ENCODE data around the gene IL31RA.

IL31RA gene

DNA sequence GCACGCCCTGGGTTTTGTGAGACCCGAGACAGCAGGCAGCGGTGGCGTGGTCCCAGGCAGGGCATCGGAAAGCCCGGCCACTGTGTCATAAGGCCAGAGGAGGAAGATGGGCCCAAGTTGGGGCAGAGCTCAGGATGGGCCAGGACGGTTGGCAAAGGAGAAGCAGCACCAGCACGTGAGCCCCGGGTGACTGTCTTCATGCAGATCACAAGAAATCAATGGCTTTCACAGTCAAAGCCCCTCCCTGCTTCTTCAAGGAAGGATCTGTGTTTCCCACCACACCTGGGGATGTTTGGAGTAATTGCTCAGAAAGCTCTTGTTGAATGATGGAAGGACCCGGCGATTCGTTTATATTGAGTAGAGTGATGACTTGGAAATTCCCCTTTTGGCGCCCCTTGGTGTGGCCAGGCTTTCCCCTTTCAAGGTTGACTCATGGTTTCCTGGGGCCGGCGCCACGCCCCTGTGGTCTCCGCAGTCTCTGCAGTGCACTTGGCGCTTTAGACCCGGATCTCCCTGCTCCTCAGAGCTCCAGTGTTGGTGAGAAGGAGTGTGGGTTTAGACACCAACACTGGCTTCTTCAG, 52.1 kb downstream of the IL31RA start:
- no peak for DNase-seq (ENCODE audit: low spot score)

DNA sequence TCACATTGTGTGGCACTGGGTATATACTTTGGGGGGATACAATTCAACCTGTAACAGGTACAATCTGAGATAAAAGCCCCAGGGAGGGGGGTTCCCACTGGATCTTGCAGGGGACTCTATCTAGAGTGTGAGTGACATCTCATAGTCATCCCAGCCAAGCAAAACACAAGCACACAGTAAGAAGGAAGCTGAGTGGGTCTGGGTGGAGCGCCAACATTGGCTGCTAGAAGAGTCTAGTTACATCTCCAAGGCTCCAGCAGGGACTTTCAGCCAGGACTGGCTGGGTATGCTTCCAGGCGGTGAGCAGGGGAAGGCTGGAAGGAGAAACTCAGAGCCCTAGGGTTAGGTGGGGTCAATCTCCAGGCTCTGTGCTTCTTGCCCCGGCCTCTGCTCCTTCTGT, 53.0 kb downstream of the IL31RA start:
- no peak for DNase-seq (ENCODE audit: low spot score)

DNA sequence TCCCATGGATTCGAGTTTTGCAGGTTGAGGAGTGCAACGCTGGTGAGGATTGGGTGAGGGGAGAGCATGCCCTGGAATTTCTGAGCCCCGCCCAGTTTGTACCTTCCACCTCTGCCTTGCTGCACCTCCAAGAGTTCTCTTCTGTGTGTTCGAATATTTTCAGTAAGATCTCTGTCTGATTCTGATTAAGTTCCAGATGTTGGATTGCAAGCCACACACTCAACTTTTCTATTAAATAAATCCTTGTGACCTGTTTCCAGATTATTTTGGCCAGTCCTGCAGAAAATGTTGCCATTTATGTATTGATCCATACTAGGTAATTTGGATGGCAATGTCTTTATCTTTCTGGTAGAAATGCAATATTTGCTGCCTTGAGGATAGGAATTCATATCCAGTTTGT, 54.1 kb downstream of the IL31RA start:
- DNase-seq (ENCODE audit: low spot score) = no peak

DNA sequence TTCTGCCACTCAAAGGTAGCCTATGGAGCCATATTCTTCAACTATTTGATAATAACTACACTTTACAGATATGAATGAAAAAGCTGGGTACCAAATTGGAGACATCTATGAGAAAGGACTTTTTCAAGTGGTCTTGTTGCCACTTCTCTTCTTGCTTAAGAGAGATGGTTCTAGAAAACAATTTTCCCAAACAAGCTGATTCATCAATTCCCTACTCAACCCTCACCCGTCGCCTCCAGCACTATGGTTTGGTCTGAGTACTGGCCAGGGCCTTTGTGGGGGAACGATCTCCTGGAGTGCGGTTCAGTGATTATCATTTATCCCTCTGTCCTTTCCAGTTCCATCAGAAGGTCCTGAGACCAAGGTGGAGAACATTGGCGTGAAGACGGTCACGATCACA, 56.8 kb downstream of the IL31RA start:
- DNase-seq (ENCODE audit: low spot score) = no peak

DNA sequence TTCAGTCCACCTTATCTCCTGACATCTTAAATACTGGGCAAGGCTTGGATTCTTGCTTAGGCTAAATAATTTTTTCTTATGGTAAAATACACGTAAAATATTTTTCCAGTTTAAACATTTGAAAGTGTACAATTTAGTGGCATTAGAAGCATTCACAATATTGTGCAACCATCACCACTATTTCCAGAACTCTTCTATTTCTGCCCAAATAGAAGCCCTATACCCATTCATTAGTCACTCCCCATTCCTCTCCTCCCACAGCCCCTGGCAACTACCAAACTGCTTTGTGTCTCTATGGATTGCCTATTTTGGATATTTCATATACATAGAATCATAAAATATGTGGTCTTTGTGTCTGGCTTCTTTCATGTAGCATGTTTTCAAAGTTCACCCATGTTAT, 57.6 kb downstream of the IL31RA start:
- DNase-seq (ENCODE audit: low spot score) = no peak

DNA sequence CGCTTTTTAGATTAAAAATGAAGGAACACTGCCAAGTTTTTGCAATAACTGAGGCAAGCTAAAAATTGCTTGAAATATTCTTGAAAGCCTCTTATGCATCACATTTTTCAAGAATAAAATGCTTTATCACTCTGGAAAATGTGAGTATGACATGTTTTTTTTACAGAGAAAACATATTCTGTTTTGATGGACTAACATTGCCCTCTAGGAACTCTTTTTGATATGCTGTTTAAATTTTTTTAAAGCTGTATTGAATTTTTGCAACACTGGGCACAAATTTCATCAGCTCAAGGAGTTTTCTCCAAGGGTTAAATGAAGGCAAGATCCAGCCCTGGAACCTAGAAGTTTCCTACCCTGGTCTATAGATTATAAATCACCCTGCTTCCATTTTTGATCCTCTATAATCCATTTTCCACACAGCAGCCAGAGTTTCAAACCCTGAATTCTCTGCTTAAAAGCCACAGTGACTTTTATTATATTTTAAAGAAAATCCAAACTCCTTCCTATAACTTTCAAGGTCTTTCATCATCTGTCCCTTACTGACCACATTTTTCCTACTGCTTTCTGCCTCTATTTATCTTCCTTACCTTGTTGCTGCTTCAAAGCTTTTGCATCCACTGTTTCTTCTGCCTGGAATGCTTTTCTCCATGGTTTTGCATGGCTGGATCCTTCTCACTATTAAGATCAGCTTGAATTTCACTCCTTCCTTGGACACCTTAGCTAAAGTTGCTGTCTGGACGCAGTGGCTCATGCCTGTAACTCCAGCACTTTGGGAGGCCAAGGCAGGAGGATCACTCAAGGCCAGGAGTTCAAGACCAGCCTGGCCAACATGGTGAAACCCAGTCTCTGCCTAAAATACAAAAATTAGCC, 60.9 kb downstream of the IL31RA start:
- no peak for DNase-seq (ENCODE audit: low spot score)

DNA sequence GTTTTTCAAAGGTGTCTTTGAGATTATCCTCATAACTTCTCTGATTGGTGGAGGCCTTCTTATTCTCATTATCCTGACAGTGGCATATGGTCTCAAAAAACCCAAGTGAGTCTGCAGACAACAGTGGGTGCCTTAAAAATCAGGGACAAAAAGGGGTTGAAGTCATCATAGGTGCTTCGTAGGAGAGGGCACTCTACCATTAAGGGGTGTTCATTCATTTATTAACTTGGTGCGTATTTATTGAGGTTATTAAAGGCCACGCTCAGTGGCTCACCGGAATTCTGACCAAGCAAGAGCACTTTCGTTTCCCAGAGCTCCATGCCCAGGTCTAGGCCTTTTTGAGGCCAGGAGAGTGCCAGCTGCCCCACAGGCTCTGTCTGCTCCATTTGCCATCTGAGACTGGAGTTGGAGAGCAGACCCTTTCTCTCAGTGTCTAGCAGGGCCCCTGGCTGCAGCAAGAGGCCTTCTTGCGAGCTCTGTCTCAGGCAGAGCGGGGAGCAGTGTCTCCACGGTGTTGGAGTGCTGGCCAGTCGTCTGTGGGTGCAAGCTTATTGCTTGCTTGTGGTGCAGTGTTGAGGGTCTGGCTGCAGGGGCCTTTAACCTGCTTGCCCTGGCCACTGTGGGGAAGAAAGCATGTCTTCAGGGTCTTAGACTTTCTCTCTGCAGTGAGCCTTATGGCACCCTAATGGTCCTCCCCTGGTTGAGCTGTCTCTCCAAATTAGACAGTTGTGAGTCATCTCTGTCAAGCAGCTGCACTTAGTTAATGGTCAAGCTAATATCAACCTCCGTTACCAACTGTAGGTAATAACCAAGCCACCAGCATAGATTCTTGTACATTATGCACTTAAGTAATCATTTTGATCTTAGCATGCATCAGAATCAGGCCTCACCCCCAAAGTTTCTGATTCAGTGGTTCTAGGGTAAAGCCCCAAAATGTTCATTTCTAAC, 62.6 kb downstream of the IL31RA start:
- no peak for DNase-seq (ENCODE audit: low spot score)

DNA sequence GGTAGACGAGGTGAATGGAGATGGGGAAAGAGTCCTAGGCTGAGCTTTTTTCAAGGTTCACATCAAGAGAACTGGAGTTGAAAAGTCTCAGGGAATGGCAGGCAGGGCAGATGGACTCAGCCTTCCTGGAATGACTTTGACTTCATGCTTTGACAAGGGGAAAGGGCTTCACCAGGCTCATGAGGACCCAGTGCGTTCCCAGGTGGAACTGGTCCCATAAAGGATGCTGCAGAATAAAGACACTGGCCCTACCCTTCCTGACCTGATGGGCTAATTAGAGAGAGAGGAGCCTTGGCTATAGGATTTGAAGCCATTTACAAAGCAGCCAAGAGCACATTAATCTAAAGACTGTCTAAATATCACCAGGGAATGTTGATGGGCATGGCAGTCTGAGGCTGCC, 63.8 kb downstream of the IL31RA start:
- no peak for DNase-seq (ENCODE audit: low spot score)

DNA sequence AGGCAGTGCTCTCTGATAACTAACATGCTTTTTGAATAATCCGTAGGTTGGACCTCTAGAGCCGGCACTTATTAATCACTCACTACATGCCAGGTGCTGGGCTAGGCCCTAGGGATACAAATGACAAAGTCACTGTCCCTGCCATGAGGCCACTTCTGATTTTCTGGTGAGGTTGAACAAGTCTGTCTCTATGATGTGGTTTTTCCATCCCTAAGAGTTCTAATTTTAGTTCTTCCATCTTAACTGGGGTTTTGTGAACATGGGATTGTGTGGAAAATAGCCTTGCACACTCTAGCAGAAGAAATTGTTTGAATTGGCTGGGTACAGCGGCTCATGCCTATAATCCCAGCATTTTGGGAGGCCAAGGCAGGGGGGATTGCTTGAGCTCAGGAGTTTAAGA, 64.6 kb downstream of the IL31RA start:
- DNase-seq (ENCODE audit: low spot score) = no peak

DNA sequence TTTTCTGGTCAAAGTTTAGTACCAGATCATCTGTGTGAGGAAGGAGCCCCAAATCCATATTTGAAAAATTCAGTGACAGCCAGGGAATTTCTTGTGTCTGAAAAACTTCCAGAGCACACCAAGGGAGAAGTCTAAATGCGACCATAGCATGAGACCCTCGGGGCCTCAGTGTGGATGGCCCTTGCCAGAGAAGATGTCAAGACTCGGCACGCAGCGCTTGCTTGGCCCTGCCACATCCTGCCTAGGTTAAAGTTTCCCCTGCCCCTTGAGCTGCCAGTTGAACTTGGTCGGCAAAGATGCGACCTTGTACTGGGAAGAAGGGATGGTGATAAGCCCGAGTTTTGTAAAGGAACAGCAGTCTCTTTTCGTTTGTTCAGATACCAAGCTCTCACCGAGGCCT, 65.8 kb downstream of the IL31RA start:
- DNase-seq (ENCODE audit: low spot score) = no peak

DNA sequence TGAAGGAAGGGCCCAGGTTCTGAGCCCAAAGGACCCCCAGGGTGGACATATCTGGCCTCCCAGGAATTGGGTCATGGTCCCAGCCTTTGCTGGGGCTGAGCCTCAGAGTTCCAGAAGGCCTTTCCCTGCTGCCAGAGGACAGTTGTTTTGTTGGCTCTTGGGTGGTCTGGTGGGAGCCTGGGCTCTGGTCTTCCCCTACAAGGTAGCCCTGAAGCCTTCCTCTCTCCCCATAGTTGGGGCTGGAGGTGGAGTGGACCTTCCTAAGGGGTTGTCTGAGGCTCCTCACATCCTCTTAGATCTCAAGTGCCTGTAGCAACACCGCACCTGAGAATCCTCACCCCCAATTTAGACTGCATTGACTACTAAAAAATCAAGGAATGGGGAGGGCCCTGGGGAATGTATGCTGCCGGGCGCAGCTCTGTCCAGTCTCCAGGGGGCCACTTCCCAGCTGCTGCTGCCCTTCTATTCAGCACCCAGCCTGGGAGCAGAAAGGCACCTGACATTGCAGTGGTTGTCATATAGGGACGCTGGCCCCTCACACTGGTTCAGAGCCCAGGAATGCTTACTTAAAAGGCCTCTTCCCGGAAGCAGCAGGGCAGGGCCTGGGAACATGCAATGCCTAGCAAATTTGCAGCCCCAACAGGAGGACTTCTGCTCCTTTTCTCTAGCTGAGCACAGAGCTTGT, 66.4 kb downstream of the IL31RA start:
- no peak for DNase-seq (ENCODE audit: low spot score)

DNA sequence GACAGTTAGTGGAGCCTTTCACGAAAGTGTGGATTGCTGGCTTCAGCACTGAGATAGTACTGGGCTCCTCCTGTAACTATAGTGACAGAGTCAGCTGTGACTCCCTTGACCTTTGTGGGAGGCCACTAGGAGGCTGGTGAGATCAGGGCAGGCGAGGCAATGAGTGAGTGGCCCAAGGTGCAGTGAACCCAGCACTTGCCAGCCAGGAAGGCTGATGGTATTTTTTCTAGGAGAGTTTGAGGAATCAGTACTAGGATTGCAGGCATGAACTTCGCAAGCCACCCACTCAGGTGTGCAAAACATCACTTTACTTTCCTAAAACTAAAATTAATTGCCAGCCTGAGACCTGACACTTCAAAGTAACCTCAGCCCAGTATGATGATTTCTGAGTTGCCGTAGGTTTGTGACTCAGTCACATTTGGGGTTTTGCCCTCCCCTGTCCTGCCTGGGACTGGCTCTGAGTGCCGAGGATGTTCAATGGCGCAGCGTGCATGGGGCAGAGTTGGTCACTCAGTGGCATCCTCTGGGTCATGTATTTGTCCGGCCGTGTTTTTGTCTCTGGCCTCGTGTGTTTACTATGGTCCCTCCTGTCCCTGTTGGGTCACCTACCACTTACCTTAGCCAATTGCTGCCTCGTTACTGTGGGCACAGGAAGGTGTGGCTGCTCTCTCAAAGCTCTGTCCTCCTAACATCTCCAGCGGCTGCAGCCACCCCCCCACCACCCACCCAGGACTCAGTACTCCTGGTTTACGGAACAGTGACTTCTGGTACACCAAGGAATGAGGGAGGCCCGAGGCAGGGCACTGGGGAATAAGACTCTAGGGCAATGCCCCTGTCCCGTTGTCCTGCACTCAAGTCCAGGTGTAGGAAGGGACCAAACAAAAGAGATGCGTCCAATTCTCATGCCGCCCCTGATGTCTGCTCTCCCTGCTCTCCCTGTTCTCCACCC, 67.2 kb downstream of the IL31RA start:
- no peak for DNase-seq (ENCODE audit: low spot score)

DNA sequence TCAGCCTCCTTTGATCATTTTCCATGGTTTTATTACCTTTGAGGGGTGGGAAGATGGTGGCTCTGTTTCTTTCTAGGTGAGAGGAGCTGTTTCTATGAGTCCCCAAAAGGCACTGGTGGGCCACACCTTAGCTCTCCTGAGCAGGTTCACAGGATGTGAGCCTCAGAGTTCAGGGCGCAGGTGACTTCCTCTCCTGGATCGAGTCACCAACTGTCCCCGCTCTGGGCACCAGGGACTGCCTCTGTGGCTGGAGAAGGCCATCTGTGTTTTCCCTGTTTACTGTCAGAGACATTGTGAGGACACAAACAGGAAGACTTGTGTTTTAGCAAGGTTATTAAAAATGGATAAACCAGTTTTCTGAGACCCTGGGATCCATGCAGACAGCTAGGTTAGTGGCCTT, 68.5 kb downstream of the IL31RA start:
- DNase-seq (ENCODE audit: low spot score) = no peak

DNA sequence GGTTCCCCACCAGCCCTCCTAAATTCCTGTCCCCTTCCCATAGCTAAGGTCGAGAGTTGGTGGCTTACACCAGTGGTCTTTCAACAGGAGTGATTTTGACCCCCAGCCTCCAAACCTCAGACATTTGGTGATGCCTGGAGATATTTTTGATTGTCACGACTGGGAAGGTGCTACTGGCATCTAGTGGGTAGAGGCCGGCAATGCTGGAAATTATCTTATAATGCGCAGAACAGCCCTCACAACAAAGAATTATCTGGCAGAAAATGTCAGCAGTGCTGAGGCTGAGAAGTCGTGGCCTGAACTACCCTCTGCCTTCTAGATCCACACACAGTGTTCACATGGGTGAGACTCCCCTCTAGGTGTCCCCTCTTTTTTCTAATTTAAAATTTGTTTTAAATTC, 69.6 kb downstream of the IL31RA start:
- DNase-seq (ENCODE audit: low spot score) = no peak

DNA sequence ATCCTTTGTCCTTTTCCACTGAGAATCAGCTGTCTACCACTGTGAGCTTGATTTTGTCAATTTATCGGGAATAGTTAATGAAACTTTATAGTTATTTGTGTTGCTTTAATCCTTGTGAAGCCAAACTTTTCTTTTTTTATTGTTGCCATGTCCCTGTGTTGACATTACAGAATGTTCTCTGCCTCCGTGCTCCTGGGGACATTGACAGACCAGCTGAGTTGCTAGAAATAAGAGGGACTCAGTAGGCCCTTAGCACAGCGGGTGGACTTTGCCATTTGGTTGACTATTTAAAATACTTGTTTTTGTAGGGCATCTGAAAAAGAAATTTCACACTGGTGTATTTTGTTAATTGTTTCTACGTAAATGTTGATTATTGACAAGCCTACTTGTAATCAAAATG, 70.5 kb downstream of the IL31RA start:
- DNase-seq (ENCODE audit: low spot score) = no peak

DNA sequence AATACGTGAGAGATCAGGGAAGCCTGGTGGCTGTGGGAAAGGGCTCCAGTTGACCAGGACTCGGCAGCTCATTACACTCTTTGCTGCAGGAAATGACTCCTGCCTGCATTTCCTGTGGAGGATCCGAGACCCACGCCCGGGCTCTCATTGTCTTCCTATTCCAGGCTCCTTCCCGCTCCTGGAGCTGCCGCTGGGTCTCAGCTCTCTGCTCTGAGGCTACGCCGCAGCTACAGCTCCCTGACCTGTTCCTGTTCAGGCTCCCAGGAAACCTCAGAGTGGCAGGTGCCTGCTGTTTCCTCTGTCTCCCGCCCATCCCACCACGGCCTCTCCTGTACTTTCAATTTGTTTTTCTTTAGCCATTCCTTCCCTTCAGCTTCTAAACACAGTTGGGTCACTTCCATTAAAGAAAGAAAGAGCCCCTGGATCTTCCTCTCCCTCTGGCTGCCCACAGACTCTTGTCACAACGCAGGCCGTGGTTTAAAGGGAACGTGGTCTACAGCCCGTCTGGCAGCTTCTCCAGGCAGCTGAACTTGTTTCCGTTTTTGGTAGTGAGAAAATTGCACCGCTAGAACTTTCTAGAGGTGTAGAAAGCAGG, 72.1 kb downstream of the IL31RA start:
- no peak for DNase-seq (ENCODE audit: low spot score)

DNA sequence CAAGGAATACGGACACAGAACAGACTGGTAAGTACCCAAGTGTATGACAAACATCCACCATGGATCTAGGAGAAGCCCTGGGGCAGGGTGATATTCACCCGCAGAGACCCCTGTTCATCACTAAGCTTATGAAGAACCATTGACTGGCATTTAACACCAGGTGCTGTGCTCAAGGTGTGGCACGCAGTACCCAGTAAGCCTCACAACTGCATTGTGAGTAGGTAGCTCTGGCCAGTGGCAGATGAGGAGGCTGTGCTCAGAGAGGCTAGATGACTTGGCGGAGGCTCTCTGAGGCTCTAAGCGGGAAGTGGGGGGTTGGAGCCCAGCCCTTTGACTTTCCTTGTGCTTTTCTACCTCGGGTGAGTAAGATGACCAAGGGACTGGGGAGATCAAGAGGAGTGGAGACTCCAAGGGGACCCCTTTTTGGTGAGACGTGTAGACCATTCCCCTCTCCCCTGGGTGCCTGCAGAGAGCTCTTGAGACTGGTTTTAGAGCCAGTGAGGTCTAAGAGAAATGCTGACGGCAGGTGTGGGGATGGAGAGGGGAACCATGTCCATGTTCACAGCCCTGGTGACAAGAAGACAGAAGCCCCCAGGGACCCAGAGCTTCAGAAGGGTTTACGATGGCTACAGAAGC, 72.8 kb downstream of the IL31RA start:
- no peak for DNase-seq (ENCODE audit: low spot score)

DNA sequence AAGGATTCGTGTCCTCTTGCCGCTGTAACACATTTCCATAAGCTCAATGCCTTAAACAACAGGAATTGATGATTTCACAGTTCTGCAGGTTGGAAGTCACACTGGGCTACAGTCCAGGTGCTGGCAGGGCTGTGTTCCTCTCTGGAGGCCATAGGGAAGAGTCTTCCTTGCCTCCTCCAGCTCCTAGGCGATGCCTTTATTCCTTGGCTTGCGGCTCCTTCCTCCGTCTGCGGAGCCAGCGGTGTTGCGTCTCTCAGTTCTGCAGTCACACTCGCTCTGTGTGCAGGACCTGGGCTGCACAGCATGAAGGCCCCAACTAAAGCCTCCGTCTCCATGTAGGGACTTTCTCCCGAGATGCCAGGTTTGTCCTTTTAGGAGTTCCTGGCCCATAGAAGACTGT, 73.6 kb downstream of the IL31RA start:
- no peak for DNase-seq (ENCODE audit: low spot score)

DNA sequence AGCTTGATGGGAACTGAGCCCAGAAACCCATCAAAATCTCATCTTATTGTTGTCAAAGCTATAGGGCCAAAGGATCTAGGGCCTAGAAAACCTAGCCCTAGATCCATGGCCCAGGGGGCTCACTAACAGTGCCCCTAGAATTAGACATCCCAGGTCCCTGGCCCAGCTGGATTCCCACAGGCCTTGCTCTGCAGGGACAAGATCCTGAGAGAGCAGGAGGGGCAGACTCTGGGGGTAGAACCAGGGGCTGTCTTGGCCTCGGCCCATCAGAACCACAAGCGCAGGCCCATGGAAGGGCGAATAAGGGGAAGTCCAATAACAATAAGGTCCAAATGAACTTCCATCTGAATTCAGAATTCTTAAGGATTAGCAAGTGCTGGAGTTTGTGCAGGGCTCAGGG, 74.0 kb downstream of the IL31RA start:
- DNase-seq (ENCODE audit: low spot score) = no peak

DNA sequence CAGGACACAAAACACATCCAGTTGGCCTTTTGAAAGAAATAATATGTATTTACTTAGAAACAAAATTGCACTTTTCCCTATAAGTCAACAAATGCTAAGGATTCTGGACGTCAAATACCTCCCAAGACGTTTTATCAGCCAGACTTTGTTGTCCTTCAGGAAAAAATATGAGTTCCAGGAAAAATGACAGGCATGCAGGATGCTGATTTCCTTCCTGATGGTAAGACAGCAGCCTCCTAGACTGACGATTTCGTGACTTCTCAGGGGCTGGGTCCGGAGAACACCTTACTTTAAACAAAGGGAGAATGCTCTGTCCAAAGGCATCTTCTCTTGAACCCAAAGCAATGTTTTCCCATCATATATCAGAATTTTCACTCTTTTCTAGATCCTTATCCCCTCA, 74.6 kb downstream of the IL31RA start:
- no peak for DNase-seq (ENCODE audit: low spot score)
